ENCODE data around the gene BBS1.
"Not testable (repeated sequence)": the region's sequence is repeated elsewhere in the genome, so short reads cannot be mapped to it uniquely, and the experiment has no call there.

Gene BBS1
- 2.4 to 6.5 (median 3.7) reads per million in 4 experiments for total RNA-seq

- peak; percentile 69 for DNase-seq
Measured at GRCh38 chr11:66510271-66510989, at the start of gene BBS1. Gene BBS1 (plus strand): TSS chr11:66510635. CDS start chr11:66510660, 25 bp downstream.

GRCh38 chr11:66462010-66462409, 48.4 kb upstream of the BBS1 start:
- no peak for DNase-seq

GRCh38 chr11:66462911-66463310, 47.5 kb upstream of the BBS1 start:
- no peak for DNase-seq

GRCh38 chr11:66464116-66464515, 46.3 kb upstream of the BBS1 start:
- DNase-seq, result not testable (repeated sequence)

- DNase-seq, result no peak
Measured at GRCh38 chr11:66464916-66465315, 45.5 kb upstream of the BBS1 start.

- DNase-seq, result no peak
Measured at GRCh38 chr11:66465373-66466224, 44.8 kb upstream of the BBS1 start.

- DNase-seq, result peak; percentile 97
Measured at GRCh38 chr11:66466225-66467033, 44.0 kb upstream of the BBS1 start, which contains the start of gene PELI3. Gene PELI3 (plus strand): TSS chr11:66466905. CDS start chr11:66468129, 1,224 bp downstream.

- DNase-seq, result no peak
Measured at GRCh38 chr11:66467034-66467659, 43.3 kb upstream of the BBS1 start.

GRCh38 chr11:66467756-66468155, 42.7 kb upstream of the BBS1 start:
- no peak for DNase-seq

- no peak for DNase-seq
Measured at GRCh38 chr11:66468691-66469090, 41.7 kb upstream of the BBS1 start.

- DNase-seq, result no peak
Measured at GRCh38 chr11:66469441-66469840, 41.0 kb upstream of the BBS1 start.

- DNase-seq, result no peak
Measured at GRCh38 chr11:66470015-66470414, 40.4 kb upstream of the BBS1 start.

GRCh38 chr11:66471142-66471541, 39.3 kb upstream of the BBS1 start:
- no peak for DNase-seq

GRCh38 chr11:66472054-66472453, 38.4 kb upstream of the BBS1 start:
- no peak for DNase-seq

- no peak for DNase-seq
Measured at GRCh38 chr11:66473167-66473566, 37.3 kb upstream of the BBS1 start.

GRCh38 chr11:66473608-66474515, 36.6 kb upstream of the BBS1 start:
- DNase-seq, result no peak

- no peak for DNase-seq
Measured at GRCh38 chr11:66475349-66476172, 34.9 kb upstream of the BBS1 start.

GRCh38 chr11:66476173-66476840, 34.1 kb upstream of the BBS1 start:
- no peak for DNase-seq

- DNase-seq, result no peak
Measured at GRCh38 chr11:66476841-66477251, 33.6 kb upstream of the BBS1 start.

Data from effector CD8-positive, alpha-beta T cell (primary cell).